GM12892 (cell line): ENCODE data around the gene C1QTNF12.

Experiments
- POLR2A ChIP-seq: IDR thresholded peaks from 2 replicates; pipeline ENCODE4 v1.6.1; 2011; ENCODE audit warnings: low read depth, low read length, control low read depth
- POLR2AphosphoS5 ChIP-seq: IDR thresholded peaks from 2 replicates; pipeline ENCODE4 v1.6.1; 2011; ENCODE audit warnings: low read depth, low read length, control low read depth

- TF ChIP-seq POLR2AphosphoS5: no peak
- TF ChIP-seq POLR2A: no peak
Observed at GRCh38 chr1:1262071-1262470, 15.5 kb upstream of the C1QTNF12 start.
